ENCODE measurements around the gene ACOT8.
"Not testable (repeated sequence)": the region's sequence is repeated elsewhere in the genome, so short reads cannot be mapped to it uniquely, and the experiment has no call there.

The ACOT8 gene

DNA sequence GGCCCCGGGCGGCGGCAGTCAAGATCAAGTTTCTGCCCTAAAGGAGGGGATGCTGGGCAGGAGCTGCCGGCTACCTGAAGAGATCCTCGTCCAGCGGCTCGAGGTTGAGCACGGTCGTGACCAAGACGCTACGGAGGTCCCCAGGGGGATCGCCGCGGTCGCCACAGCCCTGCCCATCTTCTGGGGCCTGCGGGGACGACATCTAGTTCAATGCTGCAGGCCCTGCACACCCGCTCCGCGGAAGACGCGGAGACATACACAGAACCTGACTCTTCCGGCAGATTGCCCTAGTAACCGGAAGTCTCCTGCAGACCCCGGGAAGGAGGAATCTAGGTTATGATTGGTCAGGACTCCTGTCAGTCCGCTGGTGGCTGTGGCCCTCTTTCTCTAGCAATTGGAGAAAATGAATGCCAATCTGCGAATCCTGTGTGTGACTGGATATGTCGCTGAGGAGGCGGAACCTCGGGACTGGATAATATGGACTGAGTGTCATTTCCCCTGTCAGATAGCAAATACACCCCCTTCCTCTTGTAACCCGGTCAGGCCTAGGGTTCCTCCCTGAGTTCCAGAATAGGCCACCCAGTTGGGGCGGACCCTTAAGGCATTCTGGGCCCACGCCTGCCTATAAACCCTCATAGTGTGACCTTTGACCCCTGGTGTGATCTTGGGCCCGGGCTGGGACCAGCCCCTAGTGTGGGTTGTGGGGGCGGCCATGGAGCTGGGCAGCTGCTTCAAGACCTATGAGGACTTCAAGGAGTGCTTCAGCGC lies at the start of gene ACOT8, which contains the start of gene ZSWIM3:
Gene ACOT8 (minus strand): TSS at position 279 of the 768 bp plus-strand sequence. CDS start 77 bp downstream, at position 202.
Gene ZSWIM3 (plus strand): TSS at position 501 of the 768 bp plus-strand sequence. CDS start 212 bp downstream, at position 713.
- peak; percentile 98 for DNase-seq (ENCODE audit: low spot score)
- in situ Hi-C loops (cut with MboI; ENCODE audit: low pct_unique_long_range_greater_than_20kb, low sequenced_read_pairs, unreplicated experiment), result no loop called here
- TF ChIP-seq, protein P1, sequence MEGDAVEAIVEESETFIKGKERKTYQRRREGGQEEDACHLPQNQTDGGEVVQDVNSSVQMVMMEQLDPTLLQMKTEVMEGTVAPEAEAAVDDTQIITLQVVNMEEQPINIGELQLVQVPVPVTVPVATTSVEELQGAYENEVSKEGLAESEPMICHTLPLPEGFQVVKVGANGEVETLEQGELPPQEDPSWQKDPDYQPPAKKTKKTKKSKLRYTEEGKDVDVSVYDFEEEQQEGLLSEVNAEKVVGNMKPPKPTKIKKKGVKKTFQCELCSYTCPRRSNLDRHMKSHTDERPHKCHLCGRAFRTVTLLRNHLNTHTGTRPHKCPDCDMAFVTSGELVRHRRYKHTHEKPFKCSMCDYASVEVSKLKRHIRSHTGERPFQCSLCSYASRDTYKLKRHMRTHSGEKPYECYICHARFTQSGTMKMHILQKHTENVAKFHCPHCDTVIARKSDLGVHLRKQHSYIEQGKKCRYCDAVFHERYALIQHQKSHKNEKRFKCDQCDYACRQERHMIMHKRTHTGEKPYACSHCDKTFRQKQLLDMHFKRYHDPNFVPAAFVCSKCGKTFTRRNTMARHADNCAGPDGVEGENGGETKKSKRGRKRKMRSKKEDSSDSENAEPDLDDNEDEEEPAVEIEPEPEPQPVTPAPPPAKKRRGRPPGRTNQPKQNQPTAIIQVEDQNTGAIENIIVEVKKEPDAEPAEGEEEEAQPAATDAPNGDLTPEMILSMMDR (IDR thresholded peaks at IDR 0.05; ENCODE audit: extremely low read depth, insufficient read depth, missing control alignments), result no peak

DNA sequence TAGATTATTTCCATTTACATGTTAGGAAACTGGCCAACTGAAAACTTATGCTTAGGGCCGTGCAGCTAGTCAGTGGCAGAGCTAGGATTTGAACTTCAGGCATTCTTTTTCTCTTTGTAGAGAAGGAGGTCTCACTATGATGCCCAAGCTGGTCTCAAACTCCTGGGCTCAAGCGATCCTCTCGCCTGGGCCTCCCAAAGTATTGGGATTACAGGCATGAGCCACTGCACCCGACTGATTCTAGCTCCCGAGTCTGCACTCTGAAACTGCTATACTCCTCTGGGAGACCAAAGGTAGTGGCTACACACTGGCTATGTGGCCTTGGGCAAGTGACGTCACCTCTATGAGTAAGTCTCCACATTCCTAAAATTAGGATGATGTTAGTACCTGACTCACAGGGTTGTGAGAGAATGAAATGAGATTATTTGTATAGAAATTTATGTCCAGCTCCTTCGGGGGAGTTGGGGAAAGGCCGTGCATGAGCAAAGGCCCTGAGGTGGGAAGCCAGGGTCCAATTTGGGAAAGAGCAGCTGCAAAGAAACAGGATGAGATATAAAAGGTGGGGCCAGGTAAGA lies 48.4 kb upstream of the ACOT8 start:
- no peak for DNase-seq (ENCODE audit: low spot score)
- TF ChIP-seq, protein P1 (IDR thresholded peaks at IDR 0.05; ENCODE audit: extremely low read depth, insufficient read depth, missing control alignments), result no peak
- in situ Hi-C loops (cut with MboI; ENCODE audit: low pct_unique_long_range_greater_than_20kb, low sequenced_read_pairs, unreplicated experiment), result no loop called here

DNA sequence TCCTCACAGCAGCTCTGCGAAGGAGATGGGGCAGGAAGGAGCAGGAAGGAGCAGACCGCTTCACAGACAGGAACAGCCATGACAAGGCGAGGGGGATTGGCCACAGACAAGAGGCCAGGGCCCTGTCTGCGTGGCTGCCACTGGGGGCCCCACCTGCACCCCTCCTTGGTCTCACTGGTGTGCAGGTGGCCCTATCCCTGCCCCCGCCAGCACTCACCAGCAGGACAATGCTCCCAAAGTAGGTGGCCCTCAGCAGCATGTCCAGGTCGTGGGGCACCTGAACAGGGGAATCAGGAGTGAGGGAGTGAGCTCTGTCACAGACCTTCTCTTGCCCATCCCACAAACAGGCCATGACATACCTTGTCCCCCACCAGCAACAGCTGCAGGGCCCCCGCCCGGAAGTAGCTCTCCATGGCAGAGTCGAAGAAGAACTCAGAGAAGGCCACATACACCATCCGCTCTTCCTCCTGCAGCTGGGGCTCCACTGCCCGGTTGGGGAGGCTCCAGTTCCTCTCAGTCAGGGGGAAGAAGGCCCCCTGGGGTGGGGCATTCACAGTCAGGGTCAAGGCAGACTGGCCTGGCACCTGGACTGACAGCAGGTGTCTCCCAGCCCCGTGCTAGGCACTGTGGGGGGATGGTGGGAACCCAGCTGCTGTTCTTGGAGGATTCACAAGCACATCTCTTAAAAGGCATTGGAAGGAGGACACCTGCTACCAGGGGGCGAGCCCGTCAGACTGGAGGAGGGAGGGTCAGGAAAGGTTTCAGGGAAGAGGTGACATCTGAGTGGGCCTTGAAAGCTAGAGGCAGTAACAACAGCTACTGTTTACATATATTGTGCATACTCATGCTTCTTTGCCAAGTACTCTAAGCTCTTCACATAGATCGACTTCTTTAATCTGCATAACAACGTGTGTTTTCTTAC lies 47.7 kb upstream of the ACOT8 start:
- DNase-seq (ENCODE audit: low spot score), result no peak
- TF ChIP-seq, protein P1 (IDR thresholded peaks at IDR 0.05; ENCODE audit: extremely low read depth, insufficient read depth, missing control alignments), result no peak
- in situ Hi-C loops (cut with MboI; ENCODE audit: low pct_unique_long_range_greater_than_20kb, low sequenced_read_pairs, unreplicated experiment), result no loop called here

DNA sequence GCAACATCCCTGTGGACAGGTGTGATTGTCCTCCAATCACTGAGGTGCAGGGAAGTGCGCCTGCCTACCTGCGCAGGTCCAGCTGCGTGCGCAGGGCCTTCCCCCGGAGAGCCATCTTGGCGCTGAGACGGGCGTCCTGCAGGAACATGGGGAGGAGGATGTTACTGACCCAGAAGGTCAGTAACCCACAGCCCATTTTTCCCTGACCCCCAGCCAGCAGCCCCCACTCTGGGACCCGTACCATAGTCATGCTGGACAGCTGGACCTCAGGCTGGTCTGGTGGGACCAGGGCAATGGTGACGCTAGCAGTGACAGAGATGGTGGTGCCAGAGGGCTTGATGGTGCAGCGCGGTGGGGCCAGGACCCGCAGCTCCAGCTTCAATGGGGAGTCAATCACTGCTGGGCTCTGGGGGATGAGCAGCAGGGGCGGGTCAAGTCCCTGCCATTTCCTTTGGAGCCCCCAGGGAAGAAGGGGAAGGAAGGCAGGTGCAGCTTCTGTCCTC lies 45.1 kb upstream of the ACOT8 start:
- in situ Hi-C loops (cut with MboI; ENCODE audit: low pct_unique_long_range_greater_than_20kb, low sequenced_read_pairs, unreplicated experiment), result no loop called here
- no peak for DNase-seq (ENCODE audit: low spot score)
- TF ChIP-seq, protein P1 (IDR thresholded peaks at IDR 0.05; ENCODE audit: extremely low read depth, insufficient read depth, missing control alignments), result no peak

DNA sequence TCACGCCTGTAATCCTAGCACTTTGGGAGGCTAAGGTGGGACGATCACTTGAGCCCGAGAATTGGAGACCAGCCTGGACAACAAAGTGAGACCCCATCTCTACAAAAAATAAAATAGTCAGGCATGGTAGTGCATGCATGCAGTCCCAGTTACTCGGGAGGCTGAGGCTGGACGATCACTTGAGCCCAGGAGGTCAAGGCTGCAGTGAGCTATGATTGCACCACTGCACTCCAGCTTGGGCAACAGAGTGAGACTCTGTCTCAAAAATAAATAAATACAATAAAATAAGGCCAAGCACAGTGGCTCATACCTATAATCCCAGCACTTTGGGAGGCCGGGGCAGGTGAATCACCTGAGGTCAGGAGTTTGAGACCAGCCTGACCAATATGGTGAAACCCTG lies 44.1 kb upstream of the ACOT8 start:
- DNase-seq (ENCODE audit: low spot score); in situ Hi-C loops (cut with MboI; ENCODE audit: low pct_unique_long_range_greater_than_20kb, low sequenced_read_pairs, unreplicated experiment): not testable (repeated sequence)

DNA sequence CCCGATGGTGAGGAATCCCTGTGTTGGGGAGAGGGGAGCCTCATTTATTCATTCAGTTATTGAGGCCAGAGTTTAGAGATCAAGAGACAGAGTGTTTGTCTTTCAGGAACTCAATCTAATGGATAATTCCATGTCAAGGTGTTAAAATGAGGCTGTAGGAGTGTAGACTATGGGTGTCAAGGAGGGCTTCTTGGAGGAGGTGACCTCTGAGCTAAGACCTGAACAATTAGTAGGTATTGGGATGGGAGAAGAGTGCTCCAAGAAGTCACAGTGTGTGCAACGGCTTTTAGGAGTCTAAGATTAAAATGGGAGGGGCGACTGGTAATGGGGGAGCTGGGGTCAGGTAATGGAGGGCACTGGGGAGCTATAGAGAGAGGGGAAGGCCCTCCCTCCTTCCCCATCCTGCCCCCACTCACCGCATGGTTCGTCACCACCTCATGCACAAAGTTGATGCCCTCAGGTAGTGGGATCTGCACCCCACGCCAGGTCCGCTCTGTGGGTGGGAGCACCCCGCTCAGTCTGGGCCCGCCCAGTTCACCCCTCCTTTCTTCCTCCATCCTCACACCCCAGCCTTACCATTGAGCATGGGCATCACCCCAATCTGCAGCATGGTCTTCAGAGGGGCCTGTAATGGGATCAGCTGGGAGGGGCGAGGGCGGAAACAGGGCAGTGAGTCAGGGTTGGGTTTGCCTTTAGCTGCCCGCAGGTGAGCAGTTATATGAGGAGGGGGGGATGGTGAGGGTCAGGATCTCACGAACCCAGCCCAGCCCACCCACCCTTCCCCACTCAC lies 42.0 kb upstream of the ACOT8 start:
- TF ChIP-seq, protein P1 (IDR thresholded peaks at IDR 0.05; ENCODE audit: extremely low read depth, insufficient read depth, missing control alignments), result no peak
- in situ Hi-C loops (cut with MboI; ENCODE audit: low pct_unique_long_range_greater_than_20kb, low sequenced_read_pairs, unreplicated experiment), result no loop called here

More for the DNA sequence above, 42.0 kb upstream of the ACOT8 start:
- no peak for DNase-seq (ENCODE audit: low spot score)
